A673 (cell line): ENCODE measurements around the gene DEFB124.

ENCODE experiments used
- CTCF ChIP-seq: fragments of 300-800, 200-600 bp; sonication (generic); conservative IDR thresholded peaks from 2 replicates; pipeline ENCODE4 v1.5.1; 2017; ENCODE audit warnings: low read depth, mild to moderate bottlenecking, antibody characterized with exemption, low read length, moderate library complexity, mixed read lengths
- EZH2 ChIP-seq: fragments of 200-600 bp; sonication (generic); IDR thresholded peaks from 2 replicates; pipeline ENCODE4 v1.6.1; 2017; ENCODE audit warnings: borderline replicate concordance, low read depth, mild to moderate bottlenecking, mixed read lengths, antibody characterized with exemption, low read length; ENCODE audit not compliant: poor library complexity, severe bottlenecking

- no peak for TF ChIP-seq CTCF
- TF ChIP-seq EZH2: no peak
Observed at GRCh38 chr20:31418307-31418706, 56.6 kb downstream of the DEFB124 start.
